K562 (cell line): ENCODE measurements around the gene CTIF. TPM values are rescaled to one million over a fixed set of nuclear protein-coding genes. Genes with fewer than 3 reads are reported as not detected.

Experiments used
- ATAC-seq: fragments of 200-7000 bp; cut with Tn5 transposase; 3 replicates; pipeline ENCODE4 v1.9.1; 2020; ENCODE audit warnings: moderate library complexity
- BruUV-seq: library from RNA; stranded (reverse); fragments of 400-500 nt; replicated peaks from 2 replicates; lab custom pipeline; 2021; lab: Mats Ljungman, UMichigan
- CTCF ChIA-PET: fragments of 300-600 bp; formaldehyde crosslinking; extraction: SDS; loops from one replicate; lab custom pipeline; 2021; ENCODE audit warnings: low intra/inter-chr PET ratio; lab: Yijun Ruan, JAX
- POLR2A ChIA-PET: fragments of 300-600, 350-650 bp; sonication (Branson Sonifier 250); formaldehyde crosslinking; extraction: SDS; loops from one replicate; lab custom pipeline; 2021; ENCODE audit warnings: antibody characterized with exemption, inconsistent platforms; lab: Yijun Ruan, JAX
- DNase-seq, 4 experiments: peaks; one replicate each; pipeline versions ENCODE4 v3.0.0 to v3.0.0-alpha.2; 2011 to 2018; ENCODE audit warnings: low spot score in 3 of 4, mixed read lengths in 3 of 4; ENCODE audit errors: extremely low read depth in 1 of 4
- FAIRE-seq: peaks from 2 replicates; lab custom pipeline; 2011; peaks lifted over from hg19 to GRCh38; lab: Jason Lieb, UNC
- H2AFZ ChIP-seq: 2 replicates; pipeline ENCODE4 v1.6.0; 2011; ENCODE audit warnings: low read depth, low read length, control low read depth, inconsistent platforms
- H3K27ac ChIP-seq: fragments of 200-600 bp; 3 replicates; pipeline ENCODE4 v1.8.0; 2011; ENCODE audit warnings: low read depth, mild to moderate bottlenecking, control low read depth, inconsistent platforms, low read length, moderate library complexity, mixed read lengths; ENCODE audit errors: extremely low read depth
- H3K27me3 ChIP-seq, 2 experiments: fragments of 300-600 bp in 1 of 2; 2 replicates in 1 of 2; 3 replicates in 1 of 2; pipeline versions ENCODE4 v1.6.0 to v1.8.0; 2011; ENCODE audit warnings: inconsistent platforms in 2 of 2, low read length in 2 of 2, mild to moderate bottlenecking in 1 of 2, mixed read lengths in 1 of 2, moderate library complexity in 1 of 2; ENCODE audit not compliant: control insufficient read depth in 2 of 2, insufficient read depth in 2 of 2
- H3K36me3 ChIP-seq: fragments of 300-600 bp; 3 replicates; pipeline ENCODE4 v1.8.0; 2011; ENCODE audit warnings: mild to moderate bottlenecking, low read length, inconsistent platforms; ENCODE audit not compliant: control insufficient read depth, insufficient read depth
- H3K4me1 ChIP-seq, 2 experiments: fragments of 200-600 bp in 1 of 2; replicated peaks in 1 of 2; 2 replicates in 1 of 2; 3 replicates in 1 of 2; pipeline versions ENCODE4 v1.5.1 to v1.8.0; 2011; ENCODE audit warnings: inconsistent platforms in 2 of 2, low read length in 2 of 2, mild to moderate bottlenecking in 1 of 2, mixed read lengths in 1 of 2, moderate library complexity in 1 of 2; ENCODE audit not compliant: control insufficient read depth in 2 of 2, insufficient read depth in 2 of 2
- H3K4me2 ChIP-seq: 2 replicates; pipeline ENCODE4 v1.6.1; 2011; ENCODE audit warnings: low read length, control low read depth, inconsistent platforms, mixed read lengths; ENCODE audit not compliant: insufficient read depth
- H3K4me3 ChIP-seq: fragments of 200-600 bp; sonication (generic), shearing (Covaris generic); 2 replicates; pipeline ENCODE4 v1.5.1; 2016; ENCODE audit warnings: control low read depth, inconsistent platforms
- H3K79me2 ChIP-seq: fragments of 200-600 bp; 3 replicates; pipeline ENCODE4 v1.8.0; 2011; ENCODE audit warnings: low read length, inconsistent platforms; ENCODE audit not compliant: control insufficient read depth, insufficient read depth
- H3K9ac ChIP-seq, 2 experiments: 2 replicates each; pipeline versions ENCODE4 v1.6.0 to v1.6.1; 2011; ENCODE audit warnings: low read depth in 2 of 2, low read length in 2 of 2, control low read depth in 1 of 2, inconsistent platforms in 1 of 2, mild to moderate bottlenecking in 1 of 2, mixed read lengths in 1 of 2; ENCODE audit not compliant: insufficient read depth in 1 of 2
- H3K9me1 ChIP-seq: one replicate; pipeline ENCODE4 v1.6.0; 2011; ENCODE audit warnings: inconsistent platforms, mild to moderate bottlenecking, low read length, moderate library complexity; ENCODE audit not compliant: control insufficient read depth, insufficient read depth
- H3K9me3 ChIP-seq: replicated peaks from 2 replicates; pipeline ENCODE4 v1.5.1; 2011; ENCODE audit warnings: low read depth, low read length, inconsistent platforms; ENCODE audit not compliant: control insufficient read depth, insufficient read depth
- H4K20me1 ChIP-seq: replicated peaks from 2 replicates; pipeline ENCODE4 v1.6.1; 2011; ENCODE audit warnings: low read length, inconsistent platforms, mixed read lengths; ENCODE audit not compliant: control insufficient read depth, insufficient read depth
- BCOR ChIP-seq: fragments of 450-650 bp; IDR thresholded peaks from 2 replicates; pipeline ENCODE4 v1.6.1; 2016
- ETV1 ChIP-seq: fragments of 450-650 bp; conservative IDR thresholded peaks from 2 replicates; pipeline ENCODE4 v1.6.1; 2016; ENCODE audit warnings: missing genetic modification characterization, control low read depth, low read depth, missing compliant biosample characterization
- GATAD2B ChIP-seq: fragments of 450-650 bp; IDR thresholded peaks from 2 replicates; pipeline ENCODE4 v1.6.1; 2017; ENCODE audit warnings: mild to moderate bottlenecking, borderline replicate concordance
- HSF4 ChIP-seq: fragments of 250-450 bp; sonication (Bioruptor Pico); IDR thresholded peaks from 2 replicates; pipeline ENCODE4 v2.1.2; 2022; ENCODE audit warnings: mild to moderate bottlenecking, moderate library complexity, borderline replicate concordance
- JUND ChIP-seq, 2 experiments: IDR thresholded peaks; 2 replicates in 1 of 2; 3 replicates in 1 of 2; pipeline ENCODE4 v1.6.1; 2011; ENCODE audit warnings: borderline replicate concordance in 2 of 2, low read depth in 2 of 2, low read length in 2 of 2, improper control_type of control experiment in 1 of 2, missing biosample characterization in 1 of 2, missing genetic modification characterization in 1 of 2, missing genetic modification reagents in 1 of 2
- MYBL2 ChIP-seq, 2 experiments: fragments of 450-650 bp in 1 of 2; sonication (generic) in 1 of 2; formaldehyde crosslinking in 1 of 2; IDR thresholded peaks; 2 replicates each; pipeline versions ENCODE4 v1.6.1 to v1.8.1; 2017 to 2022; ENCODE audit warnings: borderline replicate concordance in 1 of 2, inconsistent platforms in 1 of 2, low read depth in 1 of 2, mild to moderate bottlenecking in 1 of 2, missing genetic modification reagents in 1 of 2, moderate library complexity in 1 of 2
- RFX1 ChIP-seq: fragments of 450-650 bp; IDR thresholded peaks from 2 replicates; pipeline ENCODE4 v1.6.1; 2016; ENCODE audit warnings: mild to moderate bottlenecking, moderate library complexity
- SMARCA5 ChIP-seq: fragments of 450-650 bp; IDR thresholded peaks from 2 replicates; pipeline ENCODE4 v1.6.1; 2016
- SMARCC2 ChIP-seq: fragments of 450-650 bp; IDR thresholded peaks from 2 replicates; pipeline ENCODE4 v1.6.1; 2017; ENCODE audit warnings: antibody characterized with exemption, moderate library complexity, mild to moderate bottlenecking, low read depth
- SRSF7 ChIP-seq: fragments of 200-400 bp; formaldehyde crosslinking; optimal IDR thresholded peaks from 2 replicates; pipeline ENCODE3; 2017; ENCODE audit warnings: mild to moderate bottlenecking, low read depth, low read length
- STAT5B ChIP-seq: fragments of 250-450 bp; sonication (Bioruptor Pico); IDR thresholded peaks from 2 replicates; pipeline ENCODE4 v1.8.0; 2021; ENCODE audit warnings: mild to moderate bottlenecking, inconsistent platforms
- ZC3H4 ChIP-seq: sonication (generic); formaldehyde crosslinking; IDR thresholded peaks from 2 replicates; pipeline ENCODE4 v1.9.0; 2021; ENCODE audit warnings: missing genetic modification reagents, borderline replicate concordance
- ZEB2 ChIP-seq: fragments of 450-650 bp; IDR thresholded peaks from 2 replicates; pipeline ENCODE4 v1.6.1; 2016
- ZNF133 ChIP-seq: fragments of 250-450 bp; sonication (Bioruptor Pico); IDR thresholded peaks from 2 replicates; pipeline ENCODE4 v1.4.0; 2020; ENCODE audit warnings: mild to moderate bottlenecking
- ZNF175 ChIP-seq: fragments of 200-800 bp; sonication (Bioruptor generic); IDR thresholded peaks from 2 replicates; pipeline ENCODE4 v1.6.1; 2016; ENCODE audit warnings: low read depth, mild to moderate bottlenecking, missing genetic modification characterization, missing compliant biosample characterization
- ZNF282 ChIP-seq: sonication (generic); formaldehyde crosslinking; IDR thresholded peaks from 2 replicates; pipeline ENCODE4 v1.8.1; 2023; ENCODE audit warnings: missing genetic modification reagents
- WGBS: fragments of 100-300 bp; shearing (Covaris generic); methylation state at CpG from one replicate; pipeline ENCODE4 v1.1.6; 2016; ENCODE audit warnings: low coverage, mixed read lengths; ENCODE audit not compliant: insufficient coverage; ENCODE audit errors: missing lambda C conversion rate; 5-methylcytosine and 5-hydroxymethylcytosine counted together
- in situ Hi-C: fragments of 300-500 bp; cut with MboI; formaldehyde crosslinking; loops from 4 replicates; pipeline ENCODE4 v1.15.0; 2018; ENCODE audit warnings: inconsistent platforms, mixed read lengths
- intact Hi-C: fragments of 100-400 bp; cut with micrococcal nuclease; formaldehyde crosslinking; loops from 2 replicates; pipeline ENCODE4 v1.14.2; 2022
- polyA plus RNA-seq, 8 experiments: library from polyadenylated mRNA; depleted of rRNA in 4 of 8; stranded (reverse) in 5 of 8; unstranded in 3 of 8; fragments of >200 nt; fragmentation: Nextera tagmentation in 2 of 8; fragmentation: Illumina TruSeq in 1 of 8; extraction: Ambion mirVana in 2 of 8; extraction: Trizol in 1 of 8; gene quantifications; 2 replicates each; pipeline versions ENCODE4 v1.2.1 to v1.2.3, GENCODE V29; 2011 to 2014; ENCODE audit warnings: inconsistent platforms in 1 of 8, missing spikeins in 1 of 8
- total RNA-seq, 7 experiments: library from RNA; depleted of rRNA in 6 of 7; stranded (reverse); fragments of >200 nt in 6 of 7; fragmentation: Illumina TruSeq in 2 of 7; extraction: Trizol in 2 of 7; gene quantifications; 2 replicates each; pipeline versions ENCODE4 v1.2.1 to v1.2.3, GENCODE V29; 2011 to 2021; ENCODE audit warnings: low replicate concordance in 1 of 7
- TF ChIP-seq, protein P1 (sequence below): fragments of 450-650 bp; IDR thresholded peaks from 2 replicates; pipeline ENCODE4 v1.6.1; 2017; ENCODE audit warnings: antibody characterized with exemption, mild to moderate bottlenecking
- TF ChIP-seq, protein P2 (sequence below): conservative IDR thresholded peaks from 2 replicates; pipeline ENCODE4 v1.6.1; 2011; ENCODE audit warnings: low read depth, mild to moderate bottlenecking, low read length; ENCODE audit not compliant: control insufficient read depth

CTIF gene
- total and polyA plus RNA-seq, 9 of the 15 experiments (the other 6 are each of a cell fraction or from before 2014, with no cell fraction given) = 0.17 to 11.5 (median 2.2) TPM

- no peaks in the 10 kb centered on the region for H3K79me2 ChIP-seq
- no peaks in the 10 kb centered on the region for H3K9me1 ChIP-seq
- H3K27me3 ChIP-seq = no peaks in the 10 kb centered on the region
- no peaks in the 10 kb centered on the region for H3K36me3 ChIP-seq
- no peak overlapping the region for H3K4me3 ChIP-seq
- in situ Hi-C loops = no loop called here
- intact Hi-C loops = no loop called here
- H3K27ac ChIP-seq = no peak overlapping the region
- H3K9me3 ChIP-seq = no peaks in the 10 kb centered on the region
- ChIA-PET CTCF (no interaction called here), POLR2A (no interaction called here)
- H3K4me2 ChIP-seq = no peak overlapping the region
- H3K4me1 ChIP-seq = no peaks in the 10 kb centered on the region; a peak in 1 of 5 replicates
- H4K20me1 ChIP-seq = no peaks in the 10 kb centered on the region
- ATAC-seq = no peak
- BruUV-seq = no TSS peak
- H2AFZ ChIP-seq = no peak overlapping the region
- no peak for FAIRE-seq
- no peak for DNase-seq
- no peak overlapping the region for H3K9ac ChIP-seq
- 64% methylated on average over 10 of the region's 10 CpGs for WGBS
- TF ChIP-seq GATAD2B (no peak), ZNF282 (CRISPR knock-in tag) (no peak), SMARCC2 (no peak), JUND (IDR thresholded peaks at IDR 0.05; ENCODE audit: borderline replicate concordance, low read depth, low read length) (no peak), JUND (tag; IDR thresholded peaks at IDR 0.05; ENCODE audit: borderline replicate concordance, low read depth, low read length) (no peak), ZEB2 (no peak), SMARCA5 (no peak), STAT5B (CRISPR knock-in tag) (no peak), ZC3H4 (CRISPR knock-in tag) (no peak), BCOR (no peak), SRSF7 (no peak), ETV1 (tag) (no peak), ZNF175 (CRISPR knock-in tag) (no peak), RFX1 (no peak), HSF4 (CRISPR knock-in tag) (no peak), MYBL2 (IDR thresholded peaks at IDR 0.05; ENCODE audit: low read depth) (no peak), MYBL2 (CRISPR knock-in tag; IDR thresholded peaks at IDR 0.05; ENCODE audit: borderline replicate concordance) (no peak), ZNF133 (CRISPR knock-in tag) (no peak)
- TF ChIP-seq, protein P1, sequence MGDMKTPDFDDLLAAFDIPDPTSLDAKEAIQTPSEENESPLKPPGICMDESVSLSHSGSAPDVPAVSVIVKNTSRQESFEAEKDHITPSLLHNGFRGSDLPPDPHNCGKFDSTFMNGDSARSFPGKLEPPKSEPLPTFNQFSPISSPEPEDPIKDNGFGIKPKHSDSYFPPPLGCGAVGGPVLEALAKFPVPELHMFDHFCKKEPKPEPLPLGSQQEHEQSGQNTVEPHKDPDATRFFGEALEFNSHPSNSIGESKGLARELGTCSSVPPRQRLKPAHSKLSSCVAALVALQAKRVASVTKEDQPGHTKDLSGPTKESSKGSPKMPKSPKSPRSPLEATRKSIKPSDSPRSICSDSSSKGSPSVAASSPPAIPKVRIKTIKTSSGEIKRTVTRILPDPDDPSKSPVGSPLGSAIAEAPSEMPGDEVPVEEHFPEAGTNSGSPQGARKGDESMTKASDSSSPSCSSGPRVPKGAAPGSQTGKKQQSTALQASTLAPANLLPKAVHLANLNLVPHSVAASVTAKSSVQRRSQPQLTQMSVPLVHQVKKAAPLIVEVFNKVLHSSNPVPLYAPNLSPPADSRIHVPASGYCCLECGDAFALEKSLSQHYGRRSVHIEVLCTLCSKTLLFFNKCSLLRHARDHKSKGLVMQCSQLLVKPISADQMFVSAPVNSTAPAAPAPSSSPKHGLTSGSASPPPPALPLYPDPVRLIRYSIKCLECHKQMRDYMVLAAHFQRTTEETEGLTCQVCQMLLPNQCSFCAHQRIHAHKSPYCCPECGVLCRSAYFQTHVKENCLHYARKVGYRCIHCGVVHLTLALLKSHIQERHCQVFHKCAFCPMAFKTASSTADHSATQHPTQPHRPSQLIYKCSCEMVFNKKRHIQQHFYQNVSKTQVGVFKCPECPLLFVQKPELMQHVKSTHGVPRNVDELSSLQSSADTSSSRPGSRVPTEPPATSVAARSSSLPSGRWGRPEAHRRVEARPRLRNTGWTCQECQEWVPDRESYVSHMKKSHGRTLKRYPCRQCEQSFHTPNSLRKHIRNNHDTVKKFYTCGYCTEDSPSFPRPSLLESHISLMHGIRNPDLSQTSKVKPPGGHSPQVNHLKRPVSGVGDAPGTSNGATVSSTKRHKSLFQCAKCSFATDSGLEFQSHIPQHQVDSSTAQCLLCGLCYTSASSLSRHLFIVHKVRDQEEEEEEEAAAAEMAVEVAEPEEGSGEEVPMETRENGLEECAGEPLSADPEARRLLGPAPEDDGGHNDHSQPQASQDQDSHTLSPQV = no peak
- TF ChIP-seq, protein P2, sequence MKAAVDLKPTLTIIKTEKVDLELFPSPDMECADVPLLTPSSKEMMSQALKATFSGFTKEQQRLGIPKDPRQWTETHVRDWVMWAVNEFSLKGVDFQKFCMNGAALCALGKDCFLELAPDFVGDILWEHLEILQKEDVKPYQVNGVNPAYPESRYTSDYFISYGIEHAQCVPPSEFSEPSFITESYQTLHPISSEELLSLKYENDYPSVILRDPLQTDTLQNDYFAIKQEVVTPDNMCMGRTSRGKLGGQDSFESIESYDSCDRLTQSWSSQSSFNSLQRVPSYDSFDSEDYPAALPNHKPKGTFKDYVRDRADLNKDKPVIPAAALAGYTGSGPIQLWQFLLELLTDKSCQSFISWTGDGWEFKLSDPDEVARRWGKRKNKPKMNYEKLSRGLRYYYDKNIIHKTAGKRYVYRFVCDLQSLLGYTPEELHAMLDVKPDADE = no peak
Observed at GRCh38 chr18:48645427-48646002, 106.7 kb downstream of the CTIF start.
